DND-41 (cell line): Measurements from ENCODE around the gene TRHDE.

Experiments used
- CTCF ChIP-seq: IDR thresholded peaks from 2 replicates; pipeline ENCODE4 v1.5.1; 2012; ENCODE audit warnings: borderline replicate concordance, low read length, moderate library complexity, mild to moderate bottlenecking; ENCODE audit not compliant: poor library complexity, severe bottlenecking; ENCODE audit errors: extremely low read depth
- EZH2 ChIP-seq: IDR thresholded peaks from 3 replicates; pipeline ENCODE4 v1.6.1; 2012; ENCODE audit warnings: borderline replicate concordance, low read depth, mild to moderate bottlenecking, moderate library complexity, low read length, inconsistent platforms; ENCODE audit not compliant: severe bottlenecking

DNA sequence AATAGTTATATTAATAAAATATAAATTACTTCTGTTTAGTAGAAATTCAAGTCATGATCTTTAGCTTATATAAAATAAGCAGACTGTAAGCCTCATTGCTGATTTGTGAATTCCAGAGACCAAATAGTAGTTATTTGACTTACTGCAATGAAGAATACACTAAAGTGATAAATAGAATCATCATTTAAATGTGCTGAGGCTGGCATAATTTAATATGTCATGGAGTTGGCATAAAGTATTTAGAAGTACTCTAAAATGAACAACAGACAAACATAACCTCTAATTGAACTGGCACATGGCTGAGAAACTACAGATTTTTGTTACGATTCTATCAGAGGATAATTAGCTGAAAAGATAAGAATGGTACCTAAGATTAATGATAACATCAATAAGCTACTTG lies 45.7 kb upstream of the TRHDE start:
- no peak for TF ChIP-seq CTCF
- TF ChIP-seq EZH2: no peak
